AG04449 (cell line): ENCODE data around the gene TFEB.

Experiments
- CTCF ChIA-PET: fragments of 350-600 bp; formaldehyde crosslinking; extraction: SDS; loops from one replicate; lab custom pipeline; 2021; ENCODE audit warnings: antibody characterized with exemption; lab: Yijun Ruan, JAX
- POLR2A ChIA-PET: fragments of 400-600, 350-600 bp; formaldehyde crosslinking; extraction: SDS; loops from one replicate; lab custom pipeline; 2020; ENCODE audit warnings: antibody characterized with exemption, inconsistent platforms; lab: Yijun Ruan, JAX
- DNase-seq: peaks from one replicate; pipeline ENCODE4 v3.0.0-alpha.2; 2010; ENCODE audit warnings: low read depth, low spot score
- H3K4me3 ChIP-seq: 2 replicates; pipeline ENCODE4 v1.5.1; 2011; ENCODE audit warnings: low read depth, mild to moderate bottlenecking, control low read depth, low read length
- TF ChIP-seq, protein P1 (sequence below): IDR thresholded peaks from one replicate; pipeline ENCODE4 v1.5.1; 2011; ENCODE audit warnings: mild to moderate bottlenecking, moderate library complexity, low read length, control low read depth, inconsistent platforms; ENCODE audit not compliant: insufficient read depth; ENCODE audit errors: missing control alignments

TFEB gene

DNA sequence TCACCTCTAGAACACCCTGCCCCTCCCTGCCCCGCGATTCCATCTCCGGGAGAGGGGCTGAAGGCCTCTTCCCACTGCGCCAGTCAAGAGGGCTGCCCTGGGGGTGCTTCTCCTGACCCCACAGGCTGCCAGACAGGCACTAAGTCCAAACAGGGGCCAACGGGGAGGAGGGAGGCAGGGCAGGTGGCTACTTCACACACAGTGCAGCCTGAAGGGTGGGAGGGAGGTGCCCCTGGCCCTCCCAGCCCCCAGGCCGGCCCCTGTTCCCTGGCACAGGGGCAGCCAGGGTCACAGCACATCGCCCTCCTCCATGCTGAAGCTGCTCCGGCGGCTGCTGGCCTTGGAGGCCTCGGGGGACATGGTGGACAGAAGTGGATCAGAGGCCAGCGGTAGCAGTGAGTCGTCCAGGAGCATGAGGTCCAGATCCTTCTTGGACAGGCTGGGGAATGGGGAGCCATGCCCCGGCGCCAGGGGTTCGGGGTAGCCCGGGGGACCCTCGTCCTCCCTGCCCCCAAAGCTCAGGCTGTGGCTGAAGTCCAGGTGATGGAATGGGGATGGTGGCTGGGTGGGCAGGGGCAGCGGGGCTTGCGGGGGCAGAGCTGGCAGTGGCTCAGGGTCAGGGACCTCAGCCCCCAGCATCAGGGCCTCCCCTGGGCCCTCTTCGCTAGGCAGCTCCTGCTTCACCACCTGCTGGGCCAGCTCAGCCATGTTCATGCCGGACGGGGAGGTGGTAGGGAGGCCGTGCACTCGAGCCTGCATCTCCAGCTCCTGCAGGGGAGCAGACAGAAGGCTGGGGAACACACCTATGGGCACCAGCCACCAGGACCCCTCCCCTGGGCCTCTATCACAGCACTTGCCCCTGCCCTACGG, 50.9 kb downstream of the TFEB start:
- ChIA-PET POLR2A (no interaction called here), CTCF (interaction anchor here (0.7 to 14.7 kb wide), 68 partner anchors 10 to 378 kb away, joined by 3 to 414 read pairs (median 6); partner anchors contain the start of genes TFEB and TOMM6)
- TF ChIP-seq, protein P1, sequence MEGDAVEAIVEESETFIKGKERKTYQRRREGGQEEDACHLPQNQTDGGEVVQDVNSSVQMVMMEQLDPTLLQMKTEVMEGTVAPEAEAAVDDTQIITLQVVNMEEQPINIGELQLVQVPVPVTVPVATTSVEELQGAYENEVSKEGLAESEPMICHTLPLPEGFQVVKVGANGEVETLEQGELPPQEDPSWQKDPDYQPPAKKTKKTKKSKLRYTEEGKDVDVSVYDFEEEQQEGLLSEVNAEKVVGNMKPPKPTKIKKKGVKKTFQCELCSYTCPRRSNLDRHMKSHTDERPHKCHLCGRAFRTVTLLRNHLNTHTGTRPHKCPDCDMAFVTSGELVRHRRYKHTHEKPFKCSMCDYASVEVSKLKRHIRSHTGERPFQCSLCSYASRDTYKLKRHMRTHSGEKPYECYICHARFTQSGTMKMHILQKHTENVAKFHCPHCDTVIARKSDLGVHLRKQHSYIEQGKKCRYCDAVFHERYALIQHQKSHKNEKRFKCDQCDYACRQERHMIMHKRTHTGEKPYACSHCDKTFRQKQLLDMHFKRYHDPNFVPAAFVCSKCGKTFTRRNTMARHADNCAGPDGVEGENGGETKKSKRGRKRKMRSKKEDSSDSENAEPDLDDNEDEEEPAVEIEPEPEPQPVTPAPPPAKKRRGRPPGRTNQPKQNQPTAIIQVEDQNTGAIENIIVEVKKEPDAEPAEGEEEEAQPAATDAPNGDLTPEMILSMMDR = no peak
- H3K4me3 ChIP-seq = no peak overlapping the region
- no peak for DNase-seq

DNA sequence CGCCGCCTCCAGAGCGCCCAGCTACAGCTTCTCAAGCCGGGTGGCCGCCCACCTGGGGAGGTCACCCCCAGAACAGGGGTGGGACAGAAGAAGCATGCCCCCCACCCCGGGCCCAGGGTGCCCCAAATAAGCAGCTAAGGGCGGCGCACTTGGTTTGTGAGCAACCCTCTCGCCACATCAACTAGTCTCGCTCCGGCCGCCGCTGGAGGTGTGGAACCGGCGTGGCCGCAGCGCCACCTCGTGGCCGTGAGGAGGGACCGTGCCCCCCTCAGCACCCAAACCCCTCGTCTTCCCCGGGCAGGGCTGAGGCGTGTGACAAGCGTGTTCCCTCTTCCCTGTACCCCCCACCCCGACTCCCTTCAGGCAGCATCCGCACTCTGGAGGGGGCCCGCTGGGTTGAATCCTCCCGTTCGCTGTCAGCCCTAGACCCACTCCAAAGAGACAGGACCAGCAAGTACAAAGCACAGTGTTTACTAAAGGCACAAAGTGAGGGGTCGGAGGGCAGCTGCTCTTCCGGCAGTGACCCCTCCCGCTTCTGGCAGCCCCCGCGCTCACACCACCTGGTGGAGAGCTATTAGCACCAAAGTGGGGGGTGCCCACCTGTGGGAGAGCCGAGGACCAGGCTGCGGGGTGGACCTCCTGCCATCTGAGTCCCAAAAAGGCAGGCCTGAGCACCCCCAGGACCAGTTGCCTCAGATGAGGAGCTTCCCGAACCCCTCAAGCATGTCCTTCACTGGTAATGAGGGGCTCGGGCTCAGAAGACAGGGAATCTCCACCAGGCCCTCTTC, 51.7 kb downstream of the TFEB start:
- CTCF ChIA-PET = interaction anchor here (0.6 to 14.7 kb wide), 86 partner anchors 9 to 519 kb away, joined by 3 to 414 read pairs (median 5); partner anchors contain the start of genes PRICKLE4, TFEB and TOMM6
- POLR2A ChIA-PET = no interaction called here
- peak overlapping the region; percentile 38 for H3K4me3 ChIP-seq
- TF ChIP-seq, protein P1 = peak; percentile 97
- DNase-seq = no peak

DNA sequence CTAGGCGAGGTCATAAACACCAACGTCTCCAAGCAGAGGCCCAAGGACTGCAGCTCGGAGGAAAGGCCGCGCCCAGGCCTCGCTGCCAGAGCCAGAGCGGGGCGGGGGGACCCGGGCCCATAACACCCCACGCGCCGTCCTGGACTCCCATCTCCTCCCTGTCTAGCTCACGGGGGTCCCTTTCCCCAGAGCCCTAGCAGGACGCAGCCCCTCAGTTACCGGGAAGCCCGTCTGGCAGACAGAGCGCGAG, 52.2 kb downstream of the TFEB start:
- POLR2A ChIA-PET = no interaction called here
- TF ChIP-seq, protein P1 = no peak
- DNase-seq = no peak
- CTCF ChIA-PET = interaction anchor here (0.6 to 14.7 kb wide), 74 partner anchors 8 to 520 kb away, joined by 3 to 414 read pairs (median 6); partner anchors contain the start of genes PRICKLE4, TFEB and TOMM6
- peak overlapping the region; percentile 38 for H3K4me3 ChIP-seq

DNA sequence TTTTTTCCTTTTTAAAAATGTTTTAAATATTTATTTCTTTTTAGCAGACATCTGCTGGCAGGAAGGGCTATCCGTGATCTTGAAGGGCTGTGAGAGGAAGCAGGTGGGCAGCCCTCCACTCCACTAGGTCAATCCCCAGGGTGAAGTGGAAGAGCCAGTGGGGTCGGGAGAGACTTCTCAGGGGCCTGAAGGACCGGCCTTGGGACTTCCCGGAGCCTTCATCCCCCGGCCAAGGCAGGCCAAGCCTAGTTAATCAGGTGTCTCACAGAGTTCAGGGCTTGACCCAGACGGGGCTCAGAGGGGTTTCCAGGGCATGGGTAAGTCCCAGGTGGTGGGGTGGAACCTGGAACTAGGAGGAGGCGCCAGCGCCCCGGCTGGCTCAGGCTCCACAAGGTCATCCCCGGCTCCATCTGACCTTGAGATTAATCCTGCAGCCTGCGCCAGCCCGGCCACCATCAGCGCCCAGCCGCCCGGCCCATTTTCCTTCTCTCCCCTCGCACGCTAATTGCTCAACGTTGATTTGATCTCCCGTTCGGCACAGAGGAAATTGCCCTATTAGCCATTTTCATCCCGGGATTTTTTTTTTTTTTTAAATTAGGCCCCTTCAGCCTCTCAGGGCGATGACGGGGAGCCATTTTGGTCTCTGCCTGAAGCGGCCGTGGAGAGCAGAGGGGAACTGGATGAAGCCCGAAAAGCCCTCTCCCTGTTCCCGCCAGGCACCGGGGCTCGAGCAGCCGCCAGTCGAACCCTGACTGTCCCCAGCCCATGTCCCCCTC, 52.7 kb downstream of the TFEB start:
- POLR2A ChIA-PET = interaction anchor here (0.7 kb wide), 1 partner anchor 16 kb away, joined by 3 read pairs; no protein-coding TSS in a partner anchor
- TF ChIP-seq, protein P1 = no peak
- DNase-seq = no peak
- CTCF ChIA-PET = interaction anchor here (0.6 to 14.7 kb wide), 90 partner anchors 8 to 520 kb away, joined by 3 to 414 read pairs (median 6); partner anchors contain the start of genes PRICKLE4, TFEB and TOMM6
- no peak overlapping the region; the same call in none of the 2 replicates for H3K4me3 ChIP-seq

DNA sequence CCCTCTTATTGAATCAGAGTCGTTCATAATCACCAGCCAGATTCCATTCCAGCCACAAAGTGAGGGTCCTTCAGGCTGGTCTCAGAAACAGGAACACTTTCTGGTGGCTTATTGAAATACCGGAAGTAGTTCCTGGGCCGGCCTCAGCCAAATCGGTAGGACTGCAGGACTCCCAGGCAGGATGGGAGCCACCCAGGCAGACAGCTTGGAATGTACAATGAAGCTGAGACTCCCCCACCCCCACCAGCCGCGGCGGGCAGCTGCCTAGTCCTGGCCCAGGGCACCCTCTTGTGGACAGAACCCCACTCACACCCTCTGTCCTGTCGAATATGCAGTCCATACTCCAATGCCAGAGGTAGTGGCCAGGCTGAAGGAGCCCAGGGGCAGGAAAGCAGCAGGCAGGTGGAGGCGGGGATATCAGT, 53.3 kb downstream of the TFEB start:
- TF ChIP-seq, protein P1 = peak; percentile 93
- ChIA-PET POLR2A (interaction anchor here (0.6 to 1.0 kb wide), 3 partner anchors 16 to 79 kb away, joined by 3 read pairs; no protein-coding TSS in a partner anchor), CTCF (interaction anchor here (0.6 to 6.2 kb wide), 23 partner anchors 8 to 317 kb away, joined by 3 to 137 read pairs (median 5); partner anchors contain the start of gene TOMM6)
- H3K4me3 ChIP-seq = no peak overlapping the region
- peak; percentile 49 for DNase-seq
